SK-N-SH (cell line): Measurements from ENCODE around the gene PIF1.

Source experiments
- CTCF ChIP-seq: fragments of 200-600 bp; sonication (generic); IDR thresholded peaks from 2 replicates; pipeline ENCODE4 v1.6.1; 2017; ENCODE audit warnings: antibody characterized with exemption, mild to moderate bottlenecking, moderate library complexity
- FOSL2 ChIP-seq: IDR thresholded peaks from 2 replicates; pipeline ENCODE4 v1.4.0; 2012; ENCODE audit warnings: low read depth, mild to moderate bottlenecking, moderate library complexity, borderline replicate concordance
- NFIC ChIP-seq: IDR thresholded peaks from 2 replicates; pipeline ENCODE4 v1.4.0; 2012; ENCODE audit warnings: borderline replicate concordance
- POLR2AphosphoS5 ChIP-seq: IDR thresholded peaks from 2 replicates; pipeline ENCODE4 v1.6.1; 2012; ENCODE audit warnings: low read depth, low read length

DNA sequence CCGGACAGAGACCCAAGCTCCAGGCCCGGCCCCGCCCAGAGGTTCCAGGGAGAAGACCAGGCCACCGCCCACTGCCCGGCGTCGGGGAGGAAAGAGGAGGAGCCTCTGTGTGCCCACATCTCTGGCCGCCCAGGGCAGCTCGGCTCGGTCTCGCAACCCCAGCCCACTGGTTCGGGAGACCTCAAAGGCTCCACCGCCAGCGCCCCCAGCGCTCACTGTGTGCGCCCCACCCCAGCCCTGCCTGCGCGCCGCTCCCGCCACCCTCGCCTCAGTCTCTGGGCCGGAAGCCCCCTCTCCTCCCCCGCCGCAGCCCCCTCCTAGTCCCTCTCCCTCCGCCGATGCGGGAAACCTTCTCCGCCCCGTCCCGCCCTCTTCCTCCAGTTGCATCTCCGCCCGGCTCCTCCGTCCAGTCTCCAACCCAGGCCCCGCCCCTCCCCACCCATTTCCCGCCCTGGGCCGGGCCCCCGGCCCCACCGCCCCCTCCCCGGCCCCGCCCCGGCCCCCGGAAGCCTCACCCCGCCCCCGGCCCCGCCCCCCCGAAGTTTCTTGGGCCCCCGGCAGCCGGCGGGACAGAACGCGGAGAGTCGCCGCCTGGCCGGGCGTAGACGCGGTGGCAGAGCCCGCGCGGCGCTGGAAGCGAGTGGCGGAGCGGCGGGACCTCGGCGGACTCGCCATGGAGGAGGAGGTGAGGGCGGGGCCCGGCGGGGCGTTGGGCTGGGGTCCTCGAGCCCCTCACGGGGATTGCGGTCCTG lies 16.1 kb upstream of the PIF1 start, which contains the start of gene PLEKHO2:
- TF ChIP-seq POLR2AphosphoS5 (peak; percentile 80), FOSL2 (no peak), CTCF (peak; percentile 22; the same call in 1 of the 2 replicates), NFIC (0 out of 2 replicates have a peak, but pooled peaks have one; percentile 17)
